Natural killer cell (primary cell): ENCODE measurements around the gene ALDH7A1. TPM values are rescaled to one million over a fixed set of nuclear protein-coding genes. Genes with fewer than 3 reads are reported as not detected.

Experiments
- ATAC-seq, 3 donors: fragments of 150-1000 bp in 2 of 3; fragments of 200-7000 bp in 1 of 3; cut with Tn5 transposase; 1 replicate in 1 of 3; 2 replicates in 2 of 3; pipeline ENCODE4 v1.10.0; 2021; ENCODE audit warnings: mild to moderate bottlenecking in 2 of 3, moderate library complexity in 2 of 3
- DNase-seq, 2 donors: peaks; one replicate each; pipeline versions ENCODE4 v3.0.0 to v3.0.0-alpha.2; 2013 to 2021; ENCODE audit warnings: mixed read lengths in 1 of 2
- H3K27ac ChIP-seq: one replicate; pipeline ENCODE4 v1.5.1; 2013; ENCODE audit warnings: mild to moderate bottlenecking, low read length
- H3K27me3 ChIP-seq: one replicate; pipeline ENCODE4 v1.6.1; 2013; ENCODE audit warnings: low read length; ENCODE audit not compliant: control insufficient read depth, insufficient read depth
- H3K36me3 ChIP-seq: one replicate; pipeline ENCODE4 v1.6.1; 2013; ENCODE audit warnings: low read length; ENCODE audit not compliant: control insufficient read depth, insufficient read depth
- H3K4me1 ChIP-seq: one replicate; pipeline ENCODE4 v1.6.1; 2013; ENCODE audit warnings: low read length; ENCODE audit not compliant: control insufficient read depth, insufficient read depth
- H3K4me3 ChIP-seq: one replicate; pipeline ENCODE4 v1.5.1; 2013; ENCODE audit warnings: low read length
- H3K9me3 ChIP-seq: one replicate; pipeline ENCODE4 v1.6.1; 2013; ENCODE audit warnings: low read length; ENCODE audit not compliant: control insufficient read depth, insufficient read depth
- H3K27ac Mint-ChIP-seq, 2 donors: one replicate each; pipeline ENCODE4 v1.8.0; 2022; ENCODE audit warnings: mild to moderate bottlenecking in 2 of 2, mixed read lengths in 2 of 2, moderate library complexity in 1 of 2
- H3K27me3 Mint-ChIP-seq, 2 donors: one replicate each; pipeline ENCODE4 v1.8.0; 2022; ENCODE audit warnings: low read depth in 2 of 2, mixed read lengths in 2 of 2
- H3K36me3 Mint-ChIP-seq: one replicate; pipeline ENCODE4 v1.8.0; 2022; ENCODE audit warnings: mixed read lengths
- H3K4me1 Mint-ChIP-seq, 2 donors: one replicate each; pipeline ENCODE4 v1.8.0; 2022; ENCODE audit warnings: mixed read lengths in 2 of 2
- H3K4me3 Mint-ChIP-seq: one replicate; pipeline ENCODE4 v1.8.0; 2022; ENCODE audit warnings: mild to moderate bottlenecking, moderate library complexity, mixed read lengths
- H3K9me3 Mint-ChIP-seq, 2 donors: one replicate each; pipeline ENCODE4 v1.8.0; 2022; ENCODE audit warnings: mixed read lengths in 2 of 2
- CTCF ChIP-seq: fragments of 200-600 bp; IDR thresholded peaks from one replicate; pipeline ENCODE4 v1.8.0; 2022; ENCODE audit warnings: antibody characterized with exemption
- WGBS: methylation state at CpG from one replicate; pipeline ENCODE4 v1.1.7; 2013; ENCODE audit warnings: missing lambda C conversion rate; ENCODE audit not compliant: insufficient coverage; 5-methylcytosine and 5-hydroxymethylcytosine counted together
- intact Hi-C: fragments of 100-400 bp; cut with micrococcal nuclease; formaldehyde crosslinking; loops from one replicate; pipeline ENCODE4 v1.14.2; 2022
- total RNA-seq, 4 donors: library from RNA; stranded (reverse); fragments of 120-200 nt in 1 of 4; gene quantifications; one replicate each; pipeline versions ENCODE4 v1.2.3 to v1.2.4, GENCODE V29; 2013 to 2022

Gene ALDH7A1
- total RNA-seq, 3 donors from 2014 or later (not counting 1 experiment from before 2014, with no cell fraction given): 0.66 to 1.3 (median 1.2) TPM

GRCh38 chr5:126501448-126501847 lies 93.6 kb downstream of the ALDH7A1 start:
- ATAC-seq (no peak), DNase-seq (no peak)
- H3K36me3 Mint-ChIP-seq: no peaks in the 10 kb centered on the region
- no peaks in the 10 kb centered on the region for H3K9me3 ChIP-seq
- no peaks in the 10 kb centered on the region for H3K9me3 Mint-ChIP-seq
- intact Hi-C loops: no loop called here
- no peak overlapping the region for H3K27ac Mint-ChIP-seq
- H3K27ac ChIP-seq: no peak overlapping the region
- no peak for TF ChIP-seq CTCF
- H3K36me3 ChIP-seq: no peaks in the 10 kb centered on the region
- no peak overlapping the region for H3K4me3 ChIP-seq
- no peak overlapping the region for H3K4me3 Mint-ChIP-seq
- H3K27me3 Mint-ChIP-seq: no peaks in the 10 kb centered on the region
- H3K27me3 ChIP-seq: no peaks in the 10 kb centered on the region
- WGBS: 89% methylated on average over 10 of the region's 10 CpGs
- no peaks in the 10 kb centered on the region for H3K4me1 Mint-ChIP-seq
- no peaks in the 10 kb centered on the region for H3K4me1 ChIP-seq

GRCh38 chr5:126499853-126500342 lies 95.1 kb downstream of the ALDH7A1 start:
- intact Hi-C loops: loop anchor here (1.0 kb wide), 2 partner anchors 146 to 161 kb away; no protein-coding TSS in a partner anchor
- H3K36me3 ChIP-seq: no peaks in the 10 kb centered on the region
- H3K36me3 Mint-ChIP-seq: no peaks in the 10 kb centered on the region
- ATAC-seq (peak; percentile 55 to 72 (median 64)), DNase-seq (peak in 1 of 2 donors; percentile 79)
- H3K27ac ChIP-seq: no peak overlapping the region
- no peaks in the 10 kb centered on the region for H3K27me3 Mint-ChIP-seq
- H3K4me1 ChIP-seq: no peaks in the 10 kb centered on the region
- no peaks in the 10 kb centered on the region for H3K4me1 Mint-ChIP-seq
- no peak overlapping the region for H3K27ac Mint-ChIP-seq
- WGBS: 77% methylated on average over 3 of the region's 3 CpGs
- H3K4me3 Mint-ChIP-seq: no peak overlapping the region
- H3K27me3 ChIP-seq: no peaks in the 10 kb centered on the region
- peak; percentile 53 for TF ChIP-seq CTCF
- no peak overlapping the region for H3K4me3 ChIP-seq
- no peaks in the 10 kb centered on the region for H3K9me3 ChIP-seq
- no peaks in the 10 kb centered on the region for H3K9me3 Mint-ChIP-seq

GRCh38 chr5:126499278-126499677 lies 95.7 kb downstream of the ALDH7A1 start:
- no peak overlapping the region for H3K27ac ChIP-seq
- H3K27me3 ChIP-seq: no peaks in the 10 kb centered on the region
- H3K4me1 Mint-ChIP-seq: no peaks in the 10 kb centered on the region
- H3K9me3 ChIP-seq: no peaks in the 10 kb centered on the region
- ATAC-seq (no peak), DNase-seq (no peak)
- no peaks in the 10 kb centered on the region for H3K36me3 ChIP-seq
- WGBS: 98% methylated on average over 2 of the region's 2 CpGs
- H3K27ac Mint-ChIP-seq: no peak overlapping the region
- H3K36me3 Mint-ChIP-seq: no peaks in the 10 kb centered on the region
- no peak overlapping the region for H3K4me3 Mint-ChIP-seq
- no peaks in the 10 kb centered on the region for H3K27me3 Mint-ChIP-seq
- H3K4me1 ChIP-seq: no peaks in the 10 kb centered on the region
- intact Hi-C loops: no loop called here
- H3K4me3 ChIP-seq: no peak overlapping the region
- H3K9me3 Mint-ChIP-seq: no peaks in the 10 kb centered on the region
- no peak for TF ChIP-seq CTCF

- no peak for TF ChIP-seq CTCF
- H3K27me3 ChIP-seq: no peaks in the 10 kb centered on the region
- H3K4me3 Mint-ChIP-seq: no peak overlapping the region
- no peaks in the 10 kb centered on the region for H3K36me3 Mint-ChIP-seq
- no peaks in the 10 kb centered on the region for H3K9me3 ChIP-seq
- intact Hi-C loops: no loop called here
- no peaks in the 10 kb centered on the region for H3K27me3 Mint-ChIP-seq
- no peak overlapping the region for H3K27ac Mint-ChIP-seq
- H3K4me1 Mint-ChIP-seq: no peaks in the 10 kb centered on the region
- no peak for DNase-seq
- 96% methylated on average over 5 of the region's 5 CpGs for WGBS
- H3K9me3 Mint-ChIP-seq: no peaks in the 10 kb centered on the region
- ATAC-seq: no peak
- H3K36me3 ChIP-seq: no peaks in the 10 kb centered on the region
- no peak overlapping the region for H3K27ac ChIP-seq
- no peak overlapping the region for H3K4me3 ChIP-seq
- no peaks in the 10 kb centered on the region for H3K4me1 ChIP-seq
These were observed 97.5 kb downstream of the ALDH7A1 start for GRCh38 chr5:126497506-126497905.
